Neural progenitor cell (in vitro differentiated cells): ENCODE measurements around the gene ITPR1. TPM values are rescaled to one million over a fixed set of nuclear protein-coding genes. Genes with fewer than 3 reads are reported as not detected.

ENCODE experiments used
- DNase-seq: peaks from one replicate; pipeline ENCODE4 v3.0.0-alpha.2; 2016; ENCODE audit warnings: low spot score
- H2AFZ ChIP-seq: fragments of 200-600 bp; sonication (generic); replicated peaks from 2 replicates; pipeline ENCODE4 v1.6.1; 2016; ENCODE audit warnings: antibody characterized with exemption
- H3F3A ChIP-seq: fragments of 200-600 bp; sonication (generic); 2 replicates; pipeline ENCODE4 v1.6.1; 2016; ENCODE audit warnings: antibody characterized with exemption, low read depth
- H3K27ac ChIP-seq: fragments of 200-600 bp; sonication (generic); 2 replicates; pipeline ENCODE4 v1.5.1; 2016; ENCODE audit warnings: mild to moderate bottlenecking
- H3K27me3 ChIP-seq: fragments of 200-600 bp; sonication (generic); 2 replicates; pipeline ENCODE4 v1.6.1; 2016; ENCODE audit warnings: mild to moderate bottlenecking, moderate library complexity
- H3K36me3 ChIP-seq: fragments of 200-600 bp; sonication (generic); 2 replicates; pipeline ENCODE4 v1.5.1; 2016
- H3K4me1 ChIP-seq: fragments of 200-600 bp; sonication (generic); 2 replicates; pipeline ENCODE4 v1.6.1; 2016; ENCODE audit warnings: mixed run types
- H3K4me2 ChIP-seq: fragments of 200-600 bp; sonication (generic); 2 replicates; pipeline ENCODE4 v1.6.1; 2016
- H3K4me3 ChIP-seq: fragments of 200-600 bp; sonication (generic); 2 replicates; pipeline ENCODE4 v1.5.1; 2016
- H3K79me2 ChIP-seq: fragments of 200-600 bp; sonication (generic); 2 replicates; pipeline ENCODE4 v1.6.1; 2016; ENCODE audit warnings: low read depth
- H3K9ac ChIP-seq: fragments of 200-600 bp; sonication (generic); 2 replicates; pipeline ENCODE4 v1.6.1; 2016
- H3K9me3 ChIP-seq: fragments of 200-600 bp; sonication (generic); 2 replicates; pipeline ENCODE4 v1.5.1; 2016; ENCODE audit warnings: low read depth
- H4K20me1 ChIP-seq: fragments of 200-600 bp; sonication (generic); 2 replicates; pipeline ENCODE4 v1.6.1; 2016; ENCODE audit warnings: low read depth
- H3K27ac Mint-ChIP-seq: 3 replicates; pipeline ENCODE4 v1.8.0; 2021; ENCODE audit warnings: mixed read lengths
- H3K27me3 Mint-ChIP-seq: 2 replicates; pipeline ENCODE4 v1.8.0; 2022; ENCODE audit warnings: low read depth, mild to moderate bottlenecking, inconsistent platforms, moderate library complexity, mixed read lengths; ENCODE audit not compliant: insufficient read depth
- H3K36me3 Mint-ChIP-seq: 3 replicates; pipeline ENCODE4 v1.8.0; 2021; ENCODE audit warnings: mixed read lengths
- H3K4me1 Mint-ChIP-seq: 3 replicates; pipeline ENCODE4 v1.8.0; 2021; ENCODE audit warnings: mixed read lengths
- H3K4me3 Mint-ChIP-seq: 3 replicates; pipeline ENCODE4 v1.8.0; 2021; ENCODE audit warnings: mild to moderate bottlenecking, moderate library complexity, mixed read lengths
- H3K9me3 Mint-ChIP-seq: 3 replicates; pipeline ENCODE4 v1.8.0; 2020; ENCODE audit warnings: mixed read lengths
- CTCF ChIP-seq: fragments of 200-600 bp; sonication (generic); IDR thresholded peaks from 2 replicates; pipeline ENCODE4 v1.5.1; 2017; ENCODE audit warnings: antibody characterized with exemption, mild to moderate bottlenecking
- EZH2 ChIP-seq: fragments of 200-600 bp; sonication (generic); IDR thresholded peaks from 2 replicates; pipeline ENCODE4 v1.6.1; 2017; ENCODE audit warnings: antibody characterized with exemption, mild to moderate bottlenecking, moderate library complexity
- EZH2phosphoT487 ChIP-seq: fragments of 200-600 bp; sonication (generic); IDR thresholded peaks from 2 replicates; pipeline ENCODE4 v1.6.1; 2017; ENCODE audit warnings: antibody characterized with exemption
- total RNA-seq: library from RNA; depleted of rRNA; stranded (reverse); fragments of >200 nt; gene quantifications from 2 replicates; pipeline ENCODE4 v1.2.3, GENCODE V29; 2015; ENCODE audit warnings: low replicate concordance

ITPR1 gene
- total RNA-seq, 1 donor from 2014 or later = 5.0 TPM

- Mint-ChIP-seq H3K9me3 (no peaks in the 10 kb centered on the region), H3K27ac (no peak overlapping the region), H3K4me1 (peaks cover 12% of the 10 kb centered on the region), H3K27me3 (no peaks in the 10 kb centered on the region), H3K36me3 (no peaks in the 10 kb centered on the region), H3K4me3 (no peak overlapping the region)
- no peak for DNase-seq
- H3K4me3 ChIP-seq = no peak overlapping the region
- no peak overlapping the region for H3K27ac ChIP-seq
- no peaks in the 10 kb centered on the region for H3F3A ChIP-seq
- H3K9me3 ChIP-seq = no peaks in the 10 kb centered on the region
- no peaks in the 10 kb centered on the region for H3K79me2 ChIP-seq
- peaks cover 12% of the 10 kb centered on the region for H3K4me1 ChIP-seq
- no peaks in the 10 kb centered on the region for H3K27me3 ChIP-seq
- no peaks in the 10 kb centered on the region for H3K36me3 ChIP-seq
- no peak overlapping the region for H3K9ac ChIP-seq
- no peaks in the 10 kb centered on the region for H4K20me1 ChIP-seq
- TF ChIP-seq EZH2phosphoT487 (no peak), EZH2 (no peak), CTCF (no peak)
- H3K4me2 ChIP-seq = no peak overlapping the region
- H2AFZ ChIP-seq = no peak overlapping the region
These were observed 87.4 kb downstream of the ITPR1 start for GRCh38 chr3:4580346-4581123.

GRCh38 chr3:4581124-4581424 lies 87.9 kb downstream of the ITPR1 start:
- no peaks in the 10 kb centered on the region for H3K36me3 ChIP-seq
- Mint-ChIP-seq H3K4me1 (peaks cover 12% of the 10 kb centered on the region), H3K4me3 (no peak overlapping the region), H3K27ac (no peak overlapping the region), H3K27me3 (no peaks in the 10 kb centered on the region), H3K36me3 (no peaks in the 10 kb centered on the region), H3K9me3 (no peaks in the 10 kb centered on the region)
- no peaks in the 10 kb centered on the region for H3F3A ChIP-seq
- no peak overlapping the region for H3K4me2 ChIP-seq
- DNase-seq = no peak
- H3K9me3 ChIP-seq = no peaks in the 10 kb centered on the region
- no peaks in the 10 kb centered on the region for H3K27me3 ChIP-seq
- H2AFZ ChIP-seq = no peak overlapping the region
- TF ChIP-seq EZH2 (no peak), CTCF (no peak), EZH2phosphoT487 (no peak)
- no peaks in the 10 kb centered on the region for H4K20me1 ChIP-seq
- no peak overlapping the region for H3K27ac ChIP-seq
- no peaks in the 10 kb centered on the region for H3K79me2 ChIP-seq
- H3K4me3 ChIP-seq = no peak overlapping the region
- no peak overlapping the region for H3K9ac ChIP-seq
- peaks cover 12% of the 10 kb centered on the region for H3K4me1 ChIP-seq

- H4K20me1 ChIP-seq = no peaks in the 10 kb centered on the region
- Mint-ChIP-seq H3K27ac (no peak overlapping the region), H3K36me3 (no peaks in the 10 kb centered on the region), H3K4me3 (no peak overlapping the region), H3K9me3 (no peaks in the 10 kb centered on the region), H3K4me1 (peaks cover 12% of the 10 kb centered on the region), H3K27me3 (no peaks in the 10 kb centered on the region)
- no peaks in the 10 kb centered on the region for H3K36me3 ChIP-seq
- H3K9ac ChIP-seq = no peak overlapping the region
- no peaks in the 10 kb centered on the region for H3F3A ChIP-seq
- H3K4me2 ChIP-seq = no peak overlapping the region
- no peak overlapping the region for H3K4me3 ChIP-seq
- no peak overlapping the region for H3K27ac ChIP-seq
- H3K9me3 ChIP-seq = no peaks in the 10 kb centered on the region
- H3K4me1 ChIP-seq = peaks cover 12% of the 10 kb centered on the region
- TF ChIP-seq EZH2phosphoT487 = no peak
- TF ChIP-seq EZH2 = no peak
- no peak for TF ChIP-seq CTCF
- no peak for DNase-seq
- no peak overlapping the region for H2AFZ ChIP-seq
- no peaks in the 10 kb centered on the region for H3K79me2 ChIP-seq
- no peaks in the 10 kb centered on the region for H3K27me3 ChIP-seq
These were observed 88.3 kb downstream of the ITPR1 start for GRCh38 chr3:4581498-4581897.
